D341Med (cell line): ENCODE data around the gene CCDC188.
"Not testable (repeated sequence)": the region's sequence is repeated elsewhere in the genome, so short reads cannot be mapped to it uniquely, and the experiment has no call there.

Experiments used
- DNase-seq: peaks from one replicate; pipeline ENCODE4 v3.0.0; 2012; ENCODE audit warnings: low spot score

The CCDC188 gene

GRCh38 chr22:20169253-20169822, 18.5 kb upstream of the CCDC188 start:
- DNase-seq, result no peak

- no peak for DNase-seq
Measured at GRCh38 chr22:20167643-20168322, 16.9 kb upstream of the CCDC188 start.

GRCh38 chr22:20166703-20167102, 15.8 kb upstream of the CCDC188 start:
- DNase-seq, result no peak

- DNase-seq, result no peak
Measured at GRCh38 chr22:20165913-20166312, 15.1 kb upstream of the CCDC188 start.

- no peak for DNase-seq
Measured at GRCh38 chr22:20165421-20165820, 14.6 kb upstream of the CCDC188 start.

GRCh38 chr22:20164863-20165262, 14.0 kb upstream of the CCDC188 start:
- no peak for DNase-seq

- DNase-seq, result no peak
Measured at GRCh38 chr22:20160041-20160440, 9.2 kb upstream of the CCDC188 start.

GRCh38 chr22:20159531-20159930, 8.7 kb upstream of the CCDC188 start:
- not testable (repeated sequence) for DNase-seq

GRCh38 chr22:20159076-20159475, 8.2 kb upstream of the CCDC188 start:
- DNase-seq, result no peak

GRCh38 chr22:20158391-20159036, 7.7 kb upstream of the CCDC188 start:
- DNase-seq, result no peak

- DNase-seq, result no peak
Measured at GRCh38 chr22:20157430-20158183, 6.8 kb upstream of the CCDC188 start.

- DNase-seq, result peak; percentile 88
Measured at GRCh38 chr22:20156611-20157429, 6.0 kb upstream of the CCDC188 start.

GRCh38 chr22:20156042-20156389, 5.2 kb upstream of the CCDC188 start:
- no peak for DNase-seq

GRCh38 chr22:20155330-20156041, 4.6 kb upstream of the CCDC188 start:
- DNase-seq, result peak; percentile 79

GRCh38 chr22:20154602-20155187, 3.8 kb upstream of the CCDC188 start:
- no peak for DNase-seq

- no peak for DNase-seq
Measured at GRCh38 chr22:20153945-20154344, 3.1 kb upstream of the CCDC188 start.

GRCh38 chr22:20152464-20152890, 1.6 kb upstream of the CCDC188 start:
- no peak for DNase-seq

GRCh38 chr22:20151276-20151588, 377 bp upstream of the CCDC188 start:
- no peak for DNase-seq

GRCh38 chr22:20149257-20150250, 1.3 kb downstream of the CCDC188 start:
- DNase-seq, result no peak

GRCh38 chr22:20148414-20148813, 2.4 kb downstream of the CCDC188 start:
- DNase-seq, result no peak
